ENCODE results near the gene PPIE.
"Not testable (repeated sequence)": the region's sequence is repeated elsewhere in the genome, so short reads cannot be mapped to it uniquely, and the experiment has no call there.

The PPIE gene

DNA sequence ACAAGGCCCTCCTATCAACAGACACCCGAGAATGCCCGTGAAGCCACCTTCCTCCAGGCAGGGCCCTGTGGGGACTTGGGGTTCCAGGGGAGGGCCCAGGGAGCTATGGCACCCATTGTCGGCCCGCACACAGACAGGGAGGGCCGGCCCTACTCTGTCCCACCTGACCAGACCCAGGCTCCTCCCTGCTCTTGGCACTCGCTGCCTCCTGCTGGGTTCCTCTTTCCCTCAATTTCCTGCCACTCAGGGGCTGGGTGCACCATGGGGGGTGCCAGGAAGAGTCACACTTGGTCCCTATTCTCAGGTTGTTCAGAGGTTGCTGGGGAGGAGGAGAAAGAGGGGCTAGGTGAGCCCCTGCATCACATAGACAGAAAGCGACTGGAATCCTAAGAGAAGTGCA, 40.5 kb downstream of the PPIE start:
- Histone ChIP-seq H3K4me2 (ENCODE audit: low read depth, low read length) (no peak overlapping the region), H3K4me1 (ENCODE audit: low read length) (peaks cover 25% of the 10 kb centered on the region), H3K27me3 (replicated peaks; ENCODE audit: insufficient read depth, low read length) (no peaks in the 10 kb centered on the region), H3K36me3 (replicated peaks; ENCODE audit: insufficient read depth, low read length) (0 out of 2 replicates have a peak, but pooled peaks cover 5% of the 10 kb centered on the region), H3K4me3 (ENCODE audit: low read length) (no peak overlapping the region), H3K9me3 (replicated peaks; ENCODE audit: insufficient read depth, low read length) (no peaks in the 10 kb centered on the region), H3K27ac (ENCODE audit: low read length) (no peak overlapping the region), H3K9ac (ENCODE audit: low read length) (no peak overlapping the region), H2AFZ (ENCODE audit: low read length) (no peak overlapping the region), H4K20me1 (ENCODE audit: insufficient read depth, low read length) (no peaks in the 10 kb centered on the region), H3K79me2 (ENCODE audit: low read length) (peaks cover 68% of the 10 kb centered on the region), H3K9me2 (replicated peaks; ENCODE audit: insufficient read depth, low read length) (no peaks in the 10 kb centered on the region), H3F3A (ENCODE audit: insufficient read depth, low read length) (peaks cover 13% of the 10 kb centered on the region)
- no peak for TF ChIP-seq EZH2phosphoT487 (IDR thresholded peaks at IDR 0.05; ENCODE audit: low read length)
- DNase-seq = no peak

GRCh38 chr1:39779821-39780220, 41.1 kb downstream of the PPIE start:
- no peak for DNase-seq
- peaks cover 13% of the 10 kb centered on the region for H3F3A ChIP-seq (ENCODE audit: insufficient read depth, low read length)
- H3K4me1 ChIP-seq (ENCODE audit: low read length) = peaks cover 25% of the 10 kb centered on the region
- H3K27ac ChIP-seq (ENCODE audit: low read length) = no peak overlapping the region
- H2AFZ ChIP-seq (ENCODE audit: low read length) = no peak overlapping the region
- H3K4me2 ChIP-seq (ENCODE audit: low read depth, low read length) = no peak overlapping the region
- peaks cover 68% of the 10 kb centered on the region for H3K79me2 ChIP-seq (ENCODE audit: low read length)
- H3K9me2 ChIP-seq (replicated peaks; ENCODE audit: insufficient read depth, low read length) = no peaks in the 10 kb centered on the region
- H3K27me3 ChIP-seq (replicated peaks; ENCODE audit: insufficient read depth, low read length) = no peaks in the 10 kb centered on the region
- no peaks in the 10 kb centered on the region for H3K9me3 ChIP-seq (replicated peaks; ENCODE audit: insufficient read depth, low read length)
- TF ChIP-seq EZH2 (optimal IDR thresholded peaks at IDR 0.05; ENCODE audit: low read depth, low read length) (no peak), EZH2phosphoT487 (IDR thresholded peaks at IDR 0.05; ENCODE audit: low read length) (no peak)
- TF ChIP-seq, protein P1, sequence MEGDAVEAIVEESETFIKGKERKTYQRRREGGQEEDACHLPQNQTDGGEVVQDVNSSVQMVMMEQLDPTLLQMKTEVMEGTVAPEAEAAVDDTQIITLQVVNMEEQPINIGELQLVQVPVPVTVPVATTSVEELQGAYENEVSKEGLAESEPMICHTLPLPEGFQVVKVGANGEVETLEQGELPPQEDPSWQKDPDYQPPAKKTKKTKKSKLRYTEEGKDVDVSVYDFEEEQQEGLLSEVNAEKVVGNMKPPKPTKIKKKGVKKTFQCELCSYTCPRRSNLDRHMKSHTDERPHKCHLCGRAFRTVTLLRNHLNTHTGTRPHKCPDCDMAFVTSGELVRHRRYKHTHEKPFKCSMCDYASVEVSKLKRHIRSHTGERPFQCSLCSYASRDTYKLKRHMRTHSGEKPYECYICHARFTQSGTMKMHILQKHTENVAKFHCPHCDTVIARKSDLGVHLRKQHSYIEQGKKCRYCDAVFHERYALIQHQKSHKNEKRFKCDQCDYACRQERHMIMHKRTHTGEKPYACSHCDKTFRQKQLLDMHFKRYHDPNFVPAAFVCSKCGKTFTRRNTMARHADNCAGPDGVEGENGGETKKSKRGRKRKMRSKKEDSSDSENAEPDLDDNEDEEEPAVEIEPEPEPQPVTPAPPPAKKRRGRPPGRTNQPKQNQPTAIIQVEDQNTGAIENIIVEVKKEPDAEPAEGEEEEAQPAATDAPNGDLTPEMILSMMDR (IDR thresholded peaks at IDR 0.05; ENCODE audit: low read length) = no peak
- H3K9ac ChIP-seq (ENCODE audit: low read length) = no peak overlapping the region
- no peaks in the 10 kb centered on the region for H4K20me1 ChIP-seq (ENCODE audit: insufficient read depth, low read length)
- 0 out of 2 replicates have a peak, but pooled peaks cover 5% of the 10 kb centered on the region for H3K36me3 ChIP-seq (replicated peaks; ENCODE audit: insufficient read depth, low read length)
- no peak overlapping the region for H3K4me3 ChIP-seq (ENCODE audit: low read length)

- H3K9me2 ChIP-seq (replicated peaks; ENCODE audit: insufficient read depth, low read length) = no peaks in the 10 kb centered on the region
Measured at GRCh38 chr1:39781349-39781715, 42.6 kb downstream of the PPIE start.

GRCh38 chr1:39782103-39782502, 43.4 kb downstream of the PPIE start:
- H2AFZ ChIP-seq (ENCODE audit: low read length) = no peak overlapping the region
- H4K20me1 ChIP-seq (ENCODE audit: insufficient read depth, low read length) = no peaks in the 10 kb centered on the region
- peaks cover 4% of the 10 kb centered on the region for H3F3A ChIP-seq (ENCODE audit: insufficient read depth, low read length)
- H3K9me3 ChIP-seq (replicated peaks; ENCODE audit: insufficient read depth, low read length) = no peaks in the 10 kb centered on the region
- H3K4me1 ChIP-seq (ENCODE audit: low read length) = peaks cover 8% of the 10 kb centered on the region
- H3K79me2 ChIP-seq (ENCODE audit: low read length) = peaks cover 78% of the 10 kb centered on the region
- DNase-seq = no peak
- H3K4me2 ChIP-seq (ENCODE audit: low read depth, low read length) = no peak overlapping the region
- H3K9ac ChIP-seq (ENCODE audit: low read length) = no peak overlapping the region
- no peak overlapping the region for H3K4me3 ChIP-seq (ENCODE audit: low read length)
- H3K27me3 ChIP-seq (replicated peaks; ENCODE audit: insufficient read depth, low read length) = no peaks in the 10 kb centered on the region
- H3K27ac ChIP-seq (ENCODE audit: low read length) = no peak overlapping the region
- TF ChIP-seq EZH2 (optimal IDR thresholded peaks at IDR 0.05; ENCODE audit: low read depth, low read length) (no peak), EZH2phosphoT487 (IDR thresholded peaks at IDR 0.05; ENCODE audit: low read length) (no peak)
- TF ChIP-seq, protein P1 (IDR thresholded peaks at IDR 0.05; ENCODE audit: low read length) = no peak
- no peaks in the 10 kb centered on the region for H3K9me2 ChIP-seq (replicated peaks; ENCODE audit: insufficient read depth, low read length)
- 0 out of 2 replicates have a peak, but pooled peaks cover 5% of the 10 kb centered on the region for H3K36me3 ChIP-seq (replicated peaks; ENCODE audit: insufficient read depth, low read length)

More at GRCh38 chr1:39781349-39781715, 42.6 kb downstream of the PPIE start:
- no peak for DNase-seq
- peaks cover 16% of the 10 kb centered on the region for H3K4me1 ChIP-seq (ENCODE audit: low read length)
- TF ChIP-seq, protein P1 (IDR thresholded peaks at IDR 0.05; ENCODE audit: low read length) = no peak
- TF ChIP-seq EZH2phosphoT487 (IDR thresholded peaks at IDR 0.05; ENCODE audit: low read length) (no peak), EZH2 (optimal IDR thresholded peaks at IDR 0.05; ENCODE audit: low read depth, low read length) (no peak)
- no peaks in the 10 kb centered on the region for H4K20me1 ChIP-seq (ENCODE audit: insufficient read depth, low read length)
- H2AFZ ChIP-seq (ENCODE audit: low read length) = no peak overlapping the region
- H3K9me3 ChIP-seq (replicated peaks; ENCODE audit: insufficient read depth, low read length) = no peaks in the 10 kb centered on the region
- no peak overlapping the region for H3K9ac ChIP-seq (ENCODE audit: low read length)
- no peak overlapping the region for H3K4me3 ChIP-seq (ENCODE audit: low read length)
- H3K27me3 ChIP-seq (replicated peaks; ENCODE audit: insufficient read depth, low read length) = no peaks in the 10 kb centered on the region
- peaks cover 74% of the 10 kb centered on the region for H3K79me2 ChIP-seq (ENCODE audit: low read length)
- H3F3A ChIP-seq (ENCODE audit: insufficient read depth, low read length) = peaks cover 11% of the 10 kb centered on the region
- no peak overlapping the region for H3K27ac ChIP-seq (ENCODE audit: low read length)
- 0 out of 2 replicates have a peak, but pooled peaks cover 5% of the 10 kb centered on the region for H3K36me3 ChIP-seq (replicated peaks; ENCODE audit: insufficient read depth, low read length)
- H3K4me2 ChIP-seq (ENCODE audit: low read depth, low read length) = no peak overlapping the region

- not testable (repeated sequence) for DNase-seq; H3K36me3 ChIP-seq (replicated peaks; ENCODE audit: insufficient read depth, low read length); H3F3A ChIP-seq (ENCODE audit: insufficient read depth, low read length); H3K4me3 ChIP-seq (ENCODE audit: low read length); H3K9ac ChIP-seq (ENCODE audit: low read length); H4K20me1 ChIP-seq (ENCODE audit: insufficient read depth, low read length); H2AFZ ChIP-seq (ENCODE audit: low read length); H3K9me2 ChIP-seq (replicated peaks; ENCODE audit: insufficient read depth, low read length); H3K4me1 ChIP-seq (ENCODE audit: low read length); H3K4me2 ChIP-seq (ENCODE audit: low read depth, low read length); H3K27me3 ChIP-seq (replicated peaks; ENCODE audit: insufficient read depth, low read length); H3K9me3 ChIP-seq (replicated peaks; ENCODE audit: insufficient read depth, low read length); H3K27ac ChIP-seq (ENCODE audit: low read length)
- peaks cover 78% of the 10 kb centered on the region for H3K79me2 ChIP-seq (ENCODE audit: low read length)
Measured at GRCh38 chr1:39782685-39783084, 44.0 kb downstream of the PPIE start.

All from MM.1S (cell line).